Activated gamma-delta T cell treated with anti-CD3 and anti-CD28 coated beads, Interleukin-2, amount 50 U/mL, for 16 hours (primary cell): ENCODE data around the gene TSR3.
"Not testable (repeated sequence)": the region's sequence is repeated elsewhere in the genome, so short reads cannot be mapped to it uniquely, and the experiment has no call there.

ENCODE experiments used
- DNase-seq: peaks from one replicate; pipeline ENCODE4 v3.0.0-alpha.2; 2020; ENCODE audit warnings: low read depth

Gene TSR3

DNA sequence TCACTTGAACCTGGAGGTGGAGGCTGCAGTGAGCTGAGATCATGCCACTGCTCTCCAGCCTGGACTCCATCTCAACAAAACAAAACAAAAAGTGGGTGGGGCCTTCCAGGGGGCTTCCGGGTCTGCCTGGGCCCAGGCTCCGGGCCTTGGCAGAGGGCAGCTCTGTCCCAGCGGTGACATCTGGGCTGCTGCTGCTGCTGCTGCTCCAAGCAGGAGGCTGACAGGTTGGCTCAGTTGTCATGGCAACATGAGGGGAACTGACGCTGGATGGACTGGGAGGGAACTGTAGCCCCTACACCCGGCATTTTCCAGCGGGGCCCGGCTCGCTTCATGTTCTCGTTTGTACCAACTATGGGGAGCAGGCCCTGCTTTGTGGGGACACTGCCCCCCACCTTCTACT is 14.2 kb downstream of the TSR3 start:
- no peak for DNase-seq

DNA sequence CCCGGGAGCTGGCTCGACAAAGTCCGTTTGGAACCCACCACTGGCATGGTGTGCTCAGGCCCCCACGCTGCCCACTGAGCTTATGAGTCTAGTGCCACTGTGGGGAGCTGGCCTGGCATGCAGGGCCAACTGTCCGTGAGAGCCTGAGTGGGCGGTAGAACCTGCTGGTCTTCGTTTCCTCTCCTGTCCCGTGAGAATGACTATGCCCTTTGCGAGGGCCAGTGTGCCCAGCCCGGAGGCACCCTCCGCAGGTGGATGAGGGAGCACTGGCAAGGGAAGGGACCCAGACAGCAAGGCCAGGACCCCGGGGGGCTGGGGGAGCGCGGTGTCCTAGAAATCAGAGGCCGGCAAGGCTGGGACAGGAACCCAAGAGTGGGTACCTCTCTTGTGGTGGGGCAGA is 15.1 kb downstream of the TSR3 start:
- no peak for DNase-seq

- DNase-seq: no peak
These were observed 15.7 kb downstream of the TSR3 start for GRCh38 chr16:1335996-1336395.

DNA sequence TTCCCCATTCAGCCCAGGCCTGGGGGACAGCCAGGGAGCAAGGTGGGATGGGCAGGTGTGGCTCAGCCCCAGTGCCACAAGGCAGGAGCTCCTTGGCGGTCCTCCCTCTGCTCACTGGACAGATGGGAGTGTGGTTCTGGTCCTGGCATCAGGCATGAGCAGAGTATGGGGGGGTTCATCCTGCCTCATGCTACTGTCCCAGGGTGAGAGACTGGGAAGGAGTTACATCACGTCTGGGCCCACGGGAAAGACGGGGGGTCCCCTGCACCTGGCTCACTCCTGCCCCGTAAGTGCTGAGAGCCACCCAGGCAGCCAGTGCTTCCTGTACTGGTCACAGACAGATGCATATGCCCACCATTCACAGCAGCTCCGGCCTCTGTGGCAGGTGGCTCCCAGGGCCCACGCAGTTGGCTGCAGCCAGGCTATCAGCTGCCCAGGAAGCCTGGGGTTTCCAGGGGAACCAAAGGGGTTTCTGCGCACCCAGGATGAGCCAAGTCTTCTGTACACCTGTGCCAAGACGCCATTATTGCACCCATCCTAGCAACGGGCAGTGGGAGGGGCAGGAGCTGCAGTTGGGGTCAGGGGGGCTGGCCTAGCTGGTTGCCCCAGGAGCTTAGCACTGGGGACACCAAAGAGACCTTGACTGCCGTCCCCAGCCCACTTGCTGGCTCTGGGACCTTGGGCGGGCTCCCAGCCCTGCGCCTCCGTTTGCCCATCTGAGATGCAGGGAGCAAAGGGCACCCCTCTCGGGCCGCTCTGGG is 16.3 kb downstream of the TSR3 start:
- no peak for DNase-seq

DNA sequence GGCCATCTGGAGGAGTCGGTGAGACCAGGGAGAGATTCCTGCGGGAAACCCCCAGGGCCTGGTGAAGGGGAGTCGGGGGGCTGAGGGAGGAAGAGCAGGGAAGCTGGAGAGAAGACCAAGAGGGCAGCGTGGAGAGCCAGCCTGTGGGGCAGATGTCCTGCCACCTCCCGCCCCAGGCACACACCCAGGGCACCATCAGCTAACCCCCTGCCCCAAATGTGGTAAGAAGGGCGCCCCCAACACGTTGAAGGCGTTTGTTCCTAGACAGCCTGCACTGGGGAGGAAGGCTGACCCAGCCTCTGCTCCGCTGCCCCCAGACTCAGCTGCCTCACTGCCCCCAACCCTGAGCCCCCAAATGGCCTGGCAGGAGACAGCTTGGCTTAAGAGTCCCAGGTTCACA is 16.9 kb downstream of the TSR3 start:
- no peak for DNase-seq

DNA sequence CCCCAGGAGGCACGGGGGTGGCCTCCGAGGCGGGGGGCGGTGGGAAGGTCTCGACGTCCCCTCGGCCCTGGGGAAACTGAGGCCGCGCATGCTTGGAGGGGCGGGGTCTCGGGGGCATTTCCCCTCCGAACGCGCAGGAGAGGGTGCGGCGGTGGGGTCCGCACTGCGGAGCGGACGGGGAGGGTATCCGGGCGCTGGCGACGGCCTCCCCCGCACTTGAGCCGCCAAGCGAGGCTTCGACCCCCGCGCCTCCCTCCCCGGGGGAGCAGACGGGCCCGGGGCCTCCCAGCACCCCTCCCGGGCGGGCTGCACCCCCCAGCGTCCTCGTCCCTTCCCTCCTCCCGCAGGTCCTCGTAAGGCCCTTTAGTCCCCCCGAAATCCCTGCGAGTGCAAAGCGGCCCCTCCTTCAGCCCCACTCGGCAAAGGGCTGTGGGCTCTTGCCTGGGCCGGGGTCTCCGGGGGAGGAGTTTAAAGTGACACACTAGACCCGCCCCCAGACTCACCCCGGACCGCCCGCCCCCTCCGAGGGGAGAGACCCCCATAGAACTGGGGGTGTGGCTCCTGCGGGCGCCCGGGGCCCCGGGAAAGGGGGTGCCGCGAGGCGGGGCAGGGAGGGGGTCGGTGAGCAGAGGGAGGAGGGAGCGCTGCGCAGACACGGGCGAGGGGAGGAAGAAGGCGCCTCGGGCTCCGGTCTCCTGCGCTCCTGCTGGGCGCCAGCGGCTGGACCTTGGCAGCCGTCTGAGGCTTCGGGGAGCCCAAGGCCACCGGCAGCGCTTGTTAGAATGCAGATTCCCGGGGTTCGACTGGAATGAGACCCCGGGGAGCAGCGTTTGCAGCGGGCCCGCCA is 17.6 kb downstream of the TSR3 start:
- DNase-seq: no peak

DNA sequence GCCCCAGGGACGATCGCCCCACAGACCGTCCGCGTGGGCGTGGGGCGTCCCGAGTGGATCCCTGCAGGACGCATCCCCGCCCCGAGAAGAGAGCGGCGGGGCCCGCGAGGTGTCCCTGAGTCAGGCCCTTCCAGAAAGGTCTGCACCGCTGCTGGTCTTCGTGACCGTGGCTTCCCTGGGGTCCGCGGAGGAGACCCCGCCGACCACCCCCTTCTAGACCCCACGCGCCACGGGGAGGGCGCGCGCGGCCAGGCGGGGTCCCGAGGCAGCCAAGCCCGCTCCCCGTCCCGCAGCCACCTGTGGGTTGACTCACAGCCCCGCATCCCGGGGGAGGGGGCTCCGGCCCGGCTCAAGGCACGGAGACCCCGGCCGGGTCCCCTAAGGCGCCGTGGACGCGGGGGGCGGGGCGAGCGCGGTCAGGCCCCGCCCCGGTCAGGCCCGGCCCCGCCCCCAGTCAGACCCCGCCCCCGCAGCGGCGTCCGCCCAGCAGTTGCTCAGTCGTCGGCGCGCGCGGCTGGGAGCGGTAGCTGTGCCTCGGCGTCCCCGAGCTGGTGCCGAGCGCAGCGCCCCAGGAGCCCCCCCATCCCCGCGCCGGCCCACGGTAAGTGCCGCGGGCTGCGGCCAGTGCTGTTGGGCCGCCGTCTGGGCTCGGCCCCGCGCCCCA is 18.4 kb downstream of the TSR3 start, which contains the start of gene BAIAP3:
TSS of gene BAIAP3 (plus strand) at position 497 of the 664 bp plus-strand sequence. CDS start 4,905 bp downstream, outside the sequence.
- DNase-seq: peak; percentile 35

- no peak for DNase-seq
These were observed 19.0 kb downstream of the TSR3 start for GRCh38 chr16:1332618-1333148.

GRCh38 chr16:1331712-1332617 is 19.7 kb downstream of the TSR3 start:
- no peak for DNase-seq

- DNase-seq: no peak
These were observed 20.6 kb downstream of the TSR3 start for GRCh38 chr16:1330931-1331711.

- DNase-seq: no peak
These were observed 21.3 kb downstream of the TSR3 start for GRCh38 chr16:1330260-1330914.

GRCh38 chr16:1328961-1329360 is 22.7 kb downstream of the TSR3 start:
- DNase-seq: not testable (repeated sequence)

DNA sequence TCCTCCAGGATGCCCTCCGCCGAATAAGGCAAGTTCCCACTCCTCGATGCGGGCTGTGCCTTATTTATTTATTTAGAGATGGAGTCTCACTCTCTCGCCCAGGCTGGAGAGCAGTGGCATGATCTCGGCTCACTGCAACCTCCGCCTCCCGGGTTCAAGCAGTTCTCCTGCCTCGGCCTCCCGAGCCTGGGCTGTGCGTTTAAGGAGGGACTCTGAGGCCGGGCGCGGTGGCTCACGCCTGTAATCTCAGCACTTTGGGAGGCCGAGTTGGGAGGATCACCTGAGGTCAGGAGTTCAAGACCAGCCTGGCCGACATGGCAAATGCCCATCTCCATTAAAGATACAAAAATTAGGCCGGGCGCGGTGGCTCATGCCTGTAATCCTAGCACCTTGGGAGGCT is 23.5 kb downstream of the TSR3 start:
- DNase-seq: not testable (repeated sequence)

DNA sequence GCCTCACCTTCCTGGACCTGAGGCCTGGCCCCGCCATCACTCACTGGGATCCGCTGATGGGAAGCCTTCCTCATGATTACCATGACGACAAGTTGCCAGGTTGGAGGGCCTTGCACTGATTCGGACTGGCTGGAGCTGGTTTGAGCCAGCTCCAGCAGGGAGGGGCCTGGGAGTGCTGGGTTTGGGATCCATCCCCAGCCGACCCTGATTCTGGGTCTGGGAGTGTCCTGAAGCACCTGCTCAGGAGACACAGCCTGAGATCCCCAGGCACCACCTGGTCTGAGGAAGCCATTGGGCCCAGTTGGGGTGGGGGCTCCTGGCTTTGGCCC is 24.1 kb downstream of the TSR3 start:
- DNase-seq: no peak

- DNase-seq: no peak
These were observed 24.6 kb downstream of the TSR3 start for GRCh38 chr16:1326946-1327618.

GRCh38 chr16:1326391-1326790 is 25.3 kb downstream of the TSR3 start:
- DNase-seq: no peak

- no peak for DNase-seq
These were observed 25.9 kb downstream of the TSR3 start for GRCh38 chr16:1325673-1326371.

DNA sequence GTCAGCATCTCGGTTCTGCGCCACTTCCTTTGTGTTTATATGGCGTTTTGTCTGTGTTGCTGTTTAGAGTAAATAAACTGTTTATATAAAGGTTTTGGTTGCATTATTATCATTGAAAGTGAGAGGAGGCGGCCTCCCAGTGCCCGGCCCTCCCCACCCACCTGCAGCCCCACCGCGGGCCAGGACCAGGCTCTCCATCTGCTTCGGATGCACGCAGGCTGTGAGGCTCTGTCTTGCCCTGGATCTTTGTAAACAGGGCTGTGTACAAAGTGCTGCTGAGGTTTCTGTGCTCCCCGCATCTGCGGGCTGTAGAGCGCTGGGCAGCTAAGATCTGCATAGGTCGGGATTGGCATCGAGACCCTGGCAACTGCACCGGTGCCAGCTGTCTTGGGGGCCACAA is 26.4 kb downstream of the TSR3 start:
- no peak for DNase-seq

- no peak for DNase-seq
These were observed 27.3 kb downstream of the TSR3 start for GRCh38 chr16:1324286-1324826.
